MCF 10A (cell line): ENCODE data around the gene MSI2. TPM values are rescaled to one million over a fixed set of nuclear protein-coding genes. Genes with fewer than 3 reads are reported as not detected.

ENCODE experiments used
- BruUV-seq: library from RNA; stranded (reverse); fragments of 400-500 nt; replicated peaks from 2 replicates; lab custom pipeline; 2021; lab: Mats Ljungman, UMichigan
- CTCF ChIA-PET: fragments of 300-600 bp; sonication (Branson Sonifier 250); formaldehyde crosslinking; extraction: SDS; loops from one replicate; lab custom pipeline; 2021; ENCODE audit warnings: antibody characterized with exemption, inconsistent platforms; lab: Yijun Ruan, JAX
- POLR2A ChIA-PET: fragments of 300-600, 350-650 bp; sonication (Branson Sonifier 250); formaldehyde crosslinking; extraction: SDS; loops from one replicate; lab custom pipeline; 2020; ENCODE audit warnings: antibody characterized with exemption, inconsistent platforms; lab: Yijun Ruan, JAX
- DNase-seq: peaks from one replicate; pipeline ENCODE4 v3.0.0-alpha.2; 2018; ENCODE audit not compliant: unreplicated experiment
- H3K27ac Mint-ChIP-seq: one replicate; pipeline ENCODE4 v1.8.0; 2022; ENCODE audit warnings: mild to moderate bottlenecking, low read depth, mixed read lengths; ENCODE audit not compliant: unreplicated experiment
- H3K27me3 Mint-ChIP-seq: one replicate; pipeline ENCODE4 v1.8.0; 2022; ENCODE audit warnings: mixed read lengths; ENCODE audit not compliant: insufficient read depth, unreplicated experiment
- H3K36me3 Mint-ChIP-seq: one replicate; pipeline ENCODE4 v1.8.0; 2022; ENCODE audit warnings: mild to moderate bottlenecking, moderate library complexity, mixed read lengths; ENCODE audit not compliant: insufficient read depth, unreplicated experiment
- H3K4me1 Mint-ChIP-seq: one replicate; pipeline ENCODE4 v1.8.0; 2022; ENCODE audit warnings: mixed read lengths; ENCODE audit not compliant: insufficient read depth, unreplicated experiment
- H3K4me3 Mint-ChIP-seq: one replicate; pipeline ENCODE4 v1.8.0; 2022; ENCODE audit warnings: mild to moderate bottlenecking, moderate library complexity, mixed read lengths; ENCODE audit not compliant: unreplicated experiment
- H3K9me3 Mint-ChIP-seq: one replicate; pipeline ENCODE4 v1.8.0; 2022; ENCODE audit warnings: mixed read lengths; ENCODE audit not compliant: unreplicated experiment
- CTCF ChIP-seq: fragments of 200-600 bp; IDR thresholded peaks from one replicate; pipeline ENCODE4 v1.8.0; 2022; ENCODE audit warnings: antibody characterized with exemption, mild to moderate bottlenecking; ENCODE audit not compliant: unreplicated experiment
- intact Hi-C: fragments of 100-400 bp; cut with micrococcal nuclease; formaldehyde crosslinking; loops from 2 replicates; pipeline ENCODE4 v1.14.1; 2022
- total RNA-seq: library from RNA; stranded (reverse); gene quantifications from 2 replicates; pipeline ENCODE4 v1.2.3, GENCODE V29; 2022

MSI2 gene
- total RNA-seq, 1 experiment from 2014 or later = 60.6 TPM

- ChIA-PET CTCF (interaction anchor here (0.9 kb wide), 1 partner anchor 767 kb away, joined by 3 read pairs; no protein-coding TSS in a partner anchor), POLR2A (no interaction called here)
- peak; percentile 46 for DNase-seq
- Mint-ChIP-seq H3K4me1 (peaks cover 8% of the 10 kb centered on the region), H3K27me3 (no peaks in the 10 kb centered on the region), H3K9me3 (no peaks in the 10 kb centered on the region), H3K36me3 (peaks cover 47% of the 10 kb centered on the region), H3K4me3 (no peak overlapping the region), H3K27ac (no peak overlapping the region)
- BruUV-seq = no TSS peak
- intact Hi-C loops = no loop called here
- no peak for TF ChIP-seq CTCF
These were observed 279.1 kb downstream of the MSI2 start for GRCh38 chr17:57535249-57535966.

DNA sequence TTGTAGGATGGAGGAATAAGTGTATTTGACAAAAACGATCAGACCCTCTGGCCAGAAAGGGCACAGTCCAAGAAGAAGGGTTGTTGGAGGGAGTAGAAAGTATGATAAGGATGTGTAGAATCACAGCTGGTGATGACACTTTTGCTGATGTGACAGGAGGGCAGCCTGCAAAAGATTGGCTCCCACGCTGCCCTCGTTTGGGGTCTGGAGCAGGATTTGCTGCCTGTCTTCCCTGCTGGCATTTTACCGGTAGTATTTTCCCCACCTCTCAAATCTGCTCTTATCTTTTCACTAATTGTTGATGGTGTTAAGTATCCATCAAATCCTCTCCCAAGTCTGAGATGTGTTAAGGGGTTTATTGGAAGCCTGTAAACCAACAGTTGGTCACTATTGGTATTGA is 280.0 kb downstream of the MSI2 start:
- ChIA-PET CTCF (no interaction called here), POLR2A (no interaction called here)
- no peak for DNase-seq
- Mint-ChIP-seq H3K27ac (no peak overlapping the region), H3K4me3 (no peak overlapping the region), H3K27me3 (no peaks in the 10 kb centered on the region), H3K36me3 (peaks cover 43% of the 10 kb centered on the region), H3K4me1 (peaks cover 8% of the 10 kb centered on the region), H3K9me3 (no peaks in the 10 kb centered on the region)
- TF ChIP-seq CTCF = no peak
- BruUV-seq = no TSS peak
- intact Hi-C loops = no loop called here

- H3K36me3 Mint-ChIP-seq = peaks cover 43% of the 10 kb centered on the region
- ChIA-PET POLR2A (no interaction called here), CTCF (no interaction called here)
- H3K4me3 Mint-ChIP-seq = no peak overlapping the region
- no peak for DNase-seq
- H3K27me3 Mint-ChIP-seq = no peaks in the 10 kb centered on the region
- no peak overlapping the region for H3K27ac Mint-ChIP-seq
- no TSS peak for BruUV-seq
- no peak for TF ChIP-seq CTCF
- intact Hi-C loops = no loop called here
- H3K9me3 Mint-ChIP-seq = no peaks in the 10 kb centered on the region
- peaks cover 8% of the 10 kb centered on the region for H3K4me1 Mint-ChIP-seq
These were observed 280.6 kb downstream of the MSI2 start for GRCh38 chr17:57536789-57537523.
